Endothelial cell of umbilical vein (primary cell): ENCODE measurements around the gene LRRC8A. TPM values are rescaled to one million over a fixed set of nuclear protein-coding genes. Genes with fewer than 3 reads are reported as not detected.
A peak's percentile ranks its signal among the peaks of the same experiment; 100 is the strongest.

ENCODE experiments used
- BruUV-seq: library from RNA; stranded (reverse); fragments of 400-500 nt; replicated peaks from 2 replicates; lab custom pipeline; 2021; lab: Mats Ljungman, UMichigan
- CTCF ChIA-PET: fragments of 300-600, 350-600 bp; sonication (Branson Sonifier 250); formaldehyde crosslinking; loops from one replicate; lab custom pipeline; 2021; ENCODE audit warnings: antibody characterized with exemption, inconsistent platforms; lab: Charles Lee
- POLR2A ChIA-PET: fragments of 300-600, 350-600 bp; sonication (Branson Sonifier 250); formaldehyde crosslinking; loops from one replicate; lab custom pipeline; 2021; ENCODE audit warnings: antibody characterized with exemption, inconsistent platforms; lab: Charles Lee
- DNase-seq: peaks from one replicate; pipeline ENCODE4 v3.0.0-alpha.2; 2011; ENCODE audit warnings: low read depth, low spot score
- FAIRE-seq: peaks from 2 replicates; lab custom pipeline; 2011; peaks lifted over from hg19 to GRCh38; lab: Jason Lieb, UNC
- H2AFZ ChIP-seq: 2 replicates; pipeline ENCODE4 v1.6.0; 2012; ENCODE audit warnings: low read depth, low read length, control low read depth, inconsistent platforms
- H3K27ac ChIP-seq: 2 replicates; pipeline ENCODE4 v1.5.1; 2011; ENCODE audit warnings: low read depth, mild to moderate bottlenecking, control low read depth, low read length, moderate library complexity; ENCODE audit not compliant: insufficient read depth
- H3K27me3 ChIP-seq, 2 experiments: 2 replicates each; pipeline versions ENCODE4 v1.6.0 to v1.6.1; 2011; ENCODE audit warnings: low read length in 2 of 2, mixed read lengths in 1 of 2; ENCODE audit not compliant: control insufficient read depth in 2 of 2, insufficient read depth in 2 of 2
- H3K36me3 ChIP-seq, 2 experiments: 2 replicates in 1 of 2; 3 replicates in 1 of 2; pipeline ENCODE4 v1.5.1; 2011; ENCODE audit warnings: low read length in 2 of 2, mild to moderate bottlenecking in 1 of 2, moderate library complexity in 1 of 2; ENCODE audit not compliant: control insufficient read depth in 2 of 2, insufficient read depth in 2 of 2; ENCODE audit errors: extremely low read depth in 1 of 2
- H3K4me1 ChIP-seq: 3 replicates; pipeline ENCODE4 v1.5.1; 2011; ENCODE audit warnings: mild to moderate bottlenecking, low read length; ENCODE audit not compliant: control insufficient read depth, insufficient read depth; ENCODE audit errors: extremely low read depth
- H3K4me2 ChIP-seq: 2 replicates; pipeline ENCODE4 v1.6.1; 2011; ENCODE audit warnings: low read length, control low read depth, mixed read lengths; ENCODE audit not compliant: insufficient read depth
- H3K4me3 ChIP-seq, 3 experiments: fragments of 200-600 bp in 1 of 3; sonication (generic), shearing (Covaris generic) in 1 of 3; replicated peaks in 1 of 3; 2 replicates each; pipeline ENCODE4 v1.5.1; 2011 to 2016; ENCODE audit warnings: control low read depth in 3 of 3, low read length in 3 of 3, mild to moderate bottlenecking in 2 of 3, inconsistent platforms in 1 of 3, low read depth in 1 of 3, moderate library complexity in 1 of 3; ENCODE audit not compliant: insufficient read depth in 1 of 3
- H3K79me2 ChIP-seq: 2 replicates; pipeline ENCODE4 v1.6.0; 2012; ENCODE audit warnings: low read length, inconsistent platforms; ENCODE audit not compliant: control insufficient read depth, insufficient read depth
- H3K9ac ChIP-seq: replicated peaks from 2 replicates; pipeline ENCODE3; 2011; ENCODE audit warnings: low read length, control low read depth; ENCODE audit not compliant: insufficient read depth; ENCODE audit errors: extremely low read depth
- H3K9me1 ChIP-seq: replicated peaks from 3 replicates; pipeline ENCODE4 v1.6.0; 2011; ENCODE audit warnings: mild to moderate bottlenecking, low read length; ENCODE audit not compliant: control insufficient read depth, insufficient read depth; ENCODE audit errors: extremely low read depth
- H3K9me3 ChIP-seq: replicated peaks from 2 replicates; pipeline ENCODE4 v1.5.1; 2012; ENCODE audit warnings: low read length, inconsistent platforms; ENCODE audit not compliant: control insufficient read depth, insufficient read depth
- H4K20me1 ChIP-seq: replicated peaks from 2 replicates; pipeline ENCODE3; 2011; ENCODE audit warnings: mild to moderate bottlenecking, low read length; ENCODE audit not compliant: control insufficient read depth, insufficient read depth; ENCODE audit errors: extremely low read depth
- EZH2 ChIP-seq: IDR thresholded peaks from 2 replicates; pipeline ENCODE4 v1.6.1; 2012; ENCODE audit warnings: borderline replicate concordance, low read depth, mild to moderate bottlenecking, moderate library complexity, low read length, inconsistent platforms; ENCODE audit not compliant: severe bottlenecking
- FOS ChIP-seq: IDR thresholded peaks from 2 replicates; pipeline ENCODE4 v1.6.1; 2011; ENCODE audit warnings: mild to moderate bottlenecking, low read length, moderate library complexity, borderline replicate concordance; ENCODE audit not compliant: insufficient read depth
- GATA2 ChIP-seq: IDR thresholded peaks from 2 replicates; pipeline ENCODE4 v1.7.0; 2011; ENCODE audit warnings: low read depth, mild to moderate bottlenecking, moderate library complexity, mixed read lengths, low read length; ENCODE audit not compliant: insufficient read length, insufficient read depth
- JUN ChIP-seq: IDR thresholded peaks from 2 replicates; pipeline ENCODE4 v1.6.1; 2011; ENCODE audit warnings: borderline replicate concordance, low read depth; ENCODE audit not compliant: insufficient read length, insufficient read depth
- MYC ChIP-seq: IDR thresholded peaks from one replicate; pipeline ENCODE4 v1.6.1; 2011; ENCODE audit warnings: mild to moderate bottlenecking, low read depth, low read length
- POLR2A ChIP-seq: IDR thresholded peaks from 2 replicates; pipeline ENCODE4 v1.6.1; 2012; ENCODE audit warnings: low read depth, mild to moderate bottlenecking, control low read depth, low read length
- POLR2AphosphoS5 ChIP-seq: IDR thresholded peaks from 2 replicates; pipeline ENCODE4 v1.6.1; 2012; ENCODE audit warnings: low read depth, mild to moderate bottlenecking, control low read depth, low read length, moderate library complexity; ENCODE audit not compliant: insufficient read depth
- dilution Hi-C: fragments of 300-500 bp; cut with MboI; formaldehyde crosslinking; loops from one replicate; pipeline ENCODE4 v1.15.0; 2019; ENCODE audit warnings: low sequenced_read_pairs; ENCODE audit not compliant: extremely low pct_ligation_motif_present
- intact Hi-C: fragments of 100-400 bp; cut with micrococcal nuclease; formaldehyde crosslinking; loops from one replicate; pipeline ENCODE4 v1.10.0; 2022
- polyA plus RNA-seq, 4 experiments: library from polyadenylated mRNA; depleted of rRNA in 3 of 4; stranded (reverse) in 3 of 4; unstranded in 1 of 4; fragments of >200 nt; gene quantifications; 2 replicates each; pipeline versions ENCODE4 v1.2.1 to v1.2.3, GENCODE V29; 2011 to 2012; ENCODE audit warnings: missing spikeins in 1 of 4
- total RNA-seq: library from RNA; stranded (reverse); gene quantifications from 2 replicates; pipeline ENCODE4 v1.2.3, GENCODE V29; 2021
- TF ChIP-seq, protein P1 (sequence below): IDR thresholded peaks from 2 replicates; pipeline ENCODE4 v1.6.1; 2011; ENCODE audit not compliant: insufficient read depth, insufficient read length
- TF ChIP-seq, protein P2 (sequence below), 2 donors: IDR thresholded peaks; 1 replicate in 1 of 2; 2 replicates in 1 of 2; pipeline ENCODE4 v1.5.1; 2011; ENCODE audit warnings: low read length in 2 of 2, mild to moderate bottlenecking in 2 of 2, moderate library complexity in 2 of 2, control low read depth in 1 of 2, inconsistent platforms in 1 of 2, low read depth in 1 of 2; ENCODE audit not compliant: insufficient read depth in 1 of 2; ENCODE audit errors: extremely low read depth in 1 of 2

The LRRC8A gene
- total and polyA plus RNA-seq, 2 donors (not counting 3 experiments of a cell fraction or from before 2014, with no cell fraction given) = 99.6 to 129 TPM

DNA sequence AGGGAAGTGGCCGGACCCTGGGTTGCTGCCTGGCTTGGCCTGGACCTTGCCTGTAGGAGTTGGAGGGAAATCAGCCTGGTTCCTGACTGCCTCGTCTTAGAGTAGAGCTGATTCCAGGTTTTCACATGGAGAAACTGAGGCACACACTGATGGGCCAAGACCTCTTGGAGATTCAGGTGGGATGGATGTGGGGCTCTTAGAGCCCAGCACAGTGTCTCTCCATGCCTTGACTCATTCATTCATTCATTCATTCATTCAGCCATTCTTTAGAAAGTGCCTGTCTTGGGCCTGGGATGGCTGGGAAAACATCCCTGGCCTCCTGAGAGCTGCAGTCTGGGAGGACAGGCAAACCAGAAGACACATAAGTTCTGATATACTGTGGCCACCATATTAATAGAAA lies 2.2 kb downstream of the LRRC8A start:
- CTCF ChIA-PET = interaction anchor here (1.3 kb wide), 1 partner anchor 44 kb away, joined by 3 read pairs; no protein-coding TSS in a partner anchor
- POLR2A ChIA-PET = interaction anchor here (0.9 kb wide), 1 partner anchor 24 kb away, joined by 3 read pairs; no protein-coding TSS in a partner anchor
- Histone ChIP-seq H3K79me2 (peaks cover 80% of the 10 kb centered on the region), H3K9me1 (no peaks in the 10 kb centered on the region), H2AFZ (no peak overlapping the region), H3K4me3 (peak overlapping the region in 2 of 3 experiments; percentile 0 to 82), H3K36me3 (peaks cover 5 to 10% of the 10 kb centered on the region in 2 experiments), H3K9ac (no peak overlapping the region), H3K27me3 (no peaks in the 10 kb centered on the region), H3K27ac (peak overlapping the region; percentile 21), H3K4me1 (peaks cover 59% of the 10 kb centered on the region), H4K20me1 (no peaks in the 10 kb centered on the region), H3K4me2 (peak overlapping the region; percentile 54), H3K9me3 (no peaks in the 10 kb centered on the region)
- DNase-seq (no peak), FAIRE-seq (no peak)
- dilution Hi-C loops (no loop called here), intact Hi-C loops (loop anchor here (5.0 kb wide), 2 partner anchors 43 to 63 kb away; partner anchors contain the start of genes DOLK and NUP188)
- no peak for TF ChIP-seq JUN
- TF ChIP-seq MYC = no peak
- TF ChIP-seq, protein P1, sequence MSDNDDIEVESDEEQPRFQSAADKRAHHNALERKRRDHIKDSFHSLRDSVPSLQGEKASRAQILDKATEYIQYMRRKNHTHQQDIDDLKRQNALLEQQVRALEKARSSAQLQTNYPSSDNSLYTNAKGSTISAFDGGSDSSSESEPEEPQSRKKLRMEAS = no peak
- no peak for TF ChIP-seq EZH2
- no peak for TF ChIP-seq GATA2
- TF ChIP-seq, protein P2, sequence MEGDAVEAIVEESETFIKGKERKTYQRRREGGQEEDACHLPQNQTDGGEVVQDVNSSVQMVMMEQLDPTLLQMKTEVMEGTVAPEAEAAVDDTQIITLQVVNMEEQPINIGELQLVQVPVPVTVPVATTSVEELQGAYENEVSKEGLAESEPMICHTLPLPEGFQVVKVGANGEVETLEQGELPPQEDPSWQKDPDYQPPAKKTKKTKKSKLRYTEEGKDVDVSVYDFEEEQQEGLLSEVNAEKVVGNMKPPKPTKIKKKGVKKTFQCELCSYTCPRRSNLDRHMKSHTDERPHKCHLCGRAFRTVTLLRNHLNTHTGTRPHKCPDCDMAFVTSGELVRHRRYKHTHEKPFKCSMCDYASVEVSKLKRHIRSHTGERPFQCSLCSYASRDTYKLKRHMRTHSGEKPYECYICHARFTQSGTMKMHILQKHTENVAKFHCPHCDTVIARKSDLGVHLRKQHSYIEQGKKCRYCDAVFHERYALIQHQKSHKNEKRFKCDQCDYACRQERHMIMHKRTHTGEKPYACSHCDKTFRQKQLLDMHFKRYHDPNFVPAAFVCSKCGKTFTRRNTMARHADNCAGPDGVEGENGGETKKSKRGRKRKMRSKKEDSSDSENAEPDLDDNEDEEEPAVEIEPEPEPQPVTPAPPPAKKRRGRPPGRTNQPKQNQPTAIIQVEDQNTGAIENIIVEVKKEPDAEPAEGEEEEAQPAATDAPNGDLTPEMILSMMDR (IDR thresholded peaks at IDR 0.05; ENCODE audit: extremely low read depth in 1 of 2, insufficient read depth in 1 of 2, low read depth in 1 of 2, low read length in 2 of 2) = no peak
- TF ChIP-seq POLR2A = no peak
- no peak for TF ChIP-seq POLR2AphosphoS5
- TF ChIP-seq FOS = no peak
- no TSS peak for BruUV-seq
